Heart right ventricle (tissue), 16 donors: Measurements from ENCODE around the gene NAALADL2. TPM values are rescaled to one million over a fixed set of nuclear protein-coding genes. Genes with fewer than 3 reads are reported as not detected.

Source experiments
- ATAC-seq, 8 donors: fragments of 200-7000 bp; cut with Tn5 transposase; one replicate each; pipeline ENCODE4 v1.9.1; 2020; ENCODE audit warnings: mild to moderate bottlenecking in 8 of 8, moderate library complexity in 8 of 8, moderate number of reproducible peaks in 1 of 8
- DNase-seq, 2 donors: peaks; one replicate each; pipeline ENCODE4 v3.0.0-alpha.2; 2020
- H3K27ac ChIP-seq, 10 donors: fragments of 200-600 bp; sonication (generic) in 2 of 10; one replicate each; pipeline versions ENCODE4 v1.5.0 to v1.8.0; 2020 to 2022; ENCODE audit warnings: mild to moderate bottlenecking in 3 of 10
- H3K27me3 ChIP-seq, 7 donors: fragments of 200-600 bp; one replicate each; pipeline ENCODE4 v1.8.0; 2021 to 2022; ENCODE audit warnings: mild to moderate bottlenecking in 2 of 7
- H3K36me3 ChIP-seq, 9 donors: fragments of 200-600 bp; sonication (generic) in 1 of 9; one replicate each; pipeline versions ENCODE4 v1.5.0 to v1.8.0; 2020 to 2022; ENCODE audit warnings: mild to moderate bottlenecking in 2 of 9
- H3K4me1 ChIP-seq, 9 donors: fragments of 200-600 bp; sonication (generic) in 1 of 9; one replicate each; pipeline versions ENCODE4 v1.5.0 to v1.8.0; 2020 to 2022; ENCODE audit warnings: mild to moderate bottlenecking in 4 of 9
- H3K4me3 ChIP-seq, 10 donors: fragments of 200-600 bp; sonication (generic) in 2 of 10; one replicate each; pipeline versions ENCODE4 v1.5.0 to v1.8.0; 2020 to 2022; ENCODE audit warnings: mild to moderate bottlenecking in 7 of 10, moderate library complexity in 2 of 10
- H3K9me3 ChIP-seq, 11 donors: fragments of 200-600 bp in 10 of 11; sonication (generic) in 2 of 11; one replicate each; pipeline versions ENCODE4 v1.5.0 to v1.8.0; 2013 to 2022; ENCODE audit warnings: mild to moderate bottlenecking in 2 of 11, control low read depth in 1 of 11, moderate library complexity in 1 of 11
- WGBS, 2 donors: extraction: QIAGEN DNeasy Blood & Tissue Kit; methylation state at CpG; one replicate each; pipeline ENCODE4 v1.1.7; 2013; ENCODE audit warnings: inconsistent platforms in 1 of 2; 5-methylcytosine and 5-hydroxymethylcytosine counted together
- intact Hi-C, 10 donors: fragments of 100-400 bp; cut with DNase I; formaldehyde crosslinking; loops; one replicate each; pipeline versions ENCODE4 v1.11.1 to v1.14.2; 2022
- polyA plus RNA-seq, 2 donors: library from polyadenylated mRNA; stranded (reverse); fragments of 200-250 nt; gene quantifications; one replicate each; pipeline ENCODE4 v1.2.3, GENCODE V29; 2013
- total RNA-seq, 10 donors: library from RNA; stranded (reverse); fragmentation: NEBNext Ultra II Directional in 3 of 10; extraction: Animal tissue kit (Norgen Biotek cat#: 25700) in 3 of 10; gene quantifications; one replicate each; pipeline versions ENCODE4 v1.2.1 to v1.2.4, GENCODE V29; 2021 to 2023
- TF ChIP-seq, protein P1 (sequence below), 9 donors: fragments of 200-600 bp; sonication (generic) in 2 of 9; IDR thresholded peaks; one replicate each; pipeline versions ENCODE4 v1.5.0 to v1.8.0; 2021 to 2022; ENCODE audit warnings: antibody characterized with exemption in 9 of 9, mild to moderate bottlenecking in 5 of 9, moderate library complexity in 1 of 9
- donor health status: Arrhythmogenic right ventricular cardiomyopathy.
- donor health status: ischemic (EF 13 %, LVEDD 7.1; RV severe dilation, severe dysfunction).
- donor health status: healthy with polysubstance abuse.
- donor health status: DM: no; HTN: yes; CAD: no.
- donor health status: DM: no; HTN: no; CAD: no.
- donor health status: ischemic (EF 25% LVEDD 6.9; RV normal size, moderate dysfunction).
- donor health status: ischemic (EF 25% LVEDD 5.7; RV mildly dilated, moderate dysfunction).
- donor health status: healthy.
- donor health status: DM: yes; HTN: yes; CAD: no.
- donor health status: Ischemic cardiomyopathy.
- donor health status: ischemic (EF 35%, LVEDD 5.7; RV mildly dilated, moderate dysfunction).
- donor health status: nonischemic (EF 11% LVEDD 7.7; RV severe dilation, severe dysfunction).
- donor health status: DM: yes; HTN: yes; CAD: no.
- donor health status: PGD.
- donor health status: ischemic (EF 29% LVEDD 5.4; RV normal size, mild dysfunction).
- donor health status: nonischemic (EF 23%, LVEDD 6.1; RV moderate dilation, normal function).

Gene NAALADL2
- total and polyA plus RNA-seq, 12 donors, result 0.36 to 11.9 (median 5.2) TPM

DNA sequence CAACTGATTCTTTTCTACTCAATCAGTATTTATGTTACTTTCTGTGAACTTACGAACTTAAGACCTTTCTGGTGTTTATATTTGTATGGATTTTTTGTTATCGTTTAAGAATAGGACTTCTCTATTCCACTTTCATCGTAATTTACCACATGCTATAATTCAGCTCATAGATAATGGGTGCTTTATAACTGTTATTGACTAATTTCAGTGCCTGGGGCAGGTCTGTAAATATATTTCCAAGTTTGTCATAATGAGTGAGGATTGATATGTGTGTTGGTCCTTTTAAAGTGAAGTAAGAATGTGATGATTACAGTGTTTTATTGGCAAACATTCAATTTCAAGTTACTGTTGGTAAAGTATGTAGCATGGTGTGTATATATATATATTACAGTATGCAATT lies 1.8 kb upstream of the NAALADL2 start:
- Histone ChIP-seq H3K4me1 (peaks cover 0 to 2% (median 0%) of the 10 kb centered on the region in 9 donors), H3K9me3 (no peaks in the 10 kb centered on the region), H3K27ac (no peak overlapping the region), H3K36me3 (no peaks in the 10 kb centered on the region), H3K27me3 (no peaks in the 10 kb centered on the region), H3K4me3 (no peak overlapping the region)
- intact Hi-C loops, result no loop called here
- DNase-seq (no peak), ATAC-seq (no peak)
- WGBS, 2 donors, result 57 to 87% methylated on average over 3 of the region's 3 CpGs
- TF ChIP-seq, protein P1, sequence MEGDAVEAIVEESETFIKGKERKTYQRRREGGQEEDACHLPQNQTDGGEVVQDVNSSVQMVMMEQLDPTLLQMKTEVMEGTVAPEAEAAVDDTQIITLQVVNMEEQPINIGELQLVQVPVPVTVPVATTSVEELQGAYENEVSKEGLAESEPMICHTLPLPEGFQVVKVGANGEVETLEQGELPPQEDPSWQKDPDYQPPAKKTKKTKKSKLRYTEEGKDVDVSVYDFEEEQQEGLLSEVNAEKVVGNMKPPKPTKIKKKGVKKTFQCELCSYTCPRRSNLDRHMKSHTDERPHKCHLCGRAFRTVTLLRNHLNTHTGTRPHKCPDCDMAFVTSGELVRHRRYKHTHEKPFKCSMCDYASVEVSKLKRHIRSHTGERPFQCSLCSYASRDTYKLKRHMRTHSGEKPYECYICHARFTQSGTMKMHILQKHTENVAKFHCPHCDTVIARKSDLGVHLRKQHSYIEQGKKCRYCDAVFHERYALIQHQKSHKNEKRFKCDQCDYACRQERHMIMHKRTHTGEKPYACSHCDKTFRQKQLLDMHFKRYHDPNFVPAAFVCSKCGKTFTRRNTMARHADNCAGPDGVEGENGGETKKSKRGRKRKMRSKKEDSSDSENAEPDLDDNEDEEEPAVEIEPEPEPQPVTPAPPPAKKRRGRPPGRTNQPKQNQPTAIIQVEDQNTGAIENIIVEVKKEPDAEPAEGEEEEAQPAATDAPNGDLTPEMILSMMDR (IDR thresholded peaks at IDR 0.05), result no peak

DNA sequence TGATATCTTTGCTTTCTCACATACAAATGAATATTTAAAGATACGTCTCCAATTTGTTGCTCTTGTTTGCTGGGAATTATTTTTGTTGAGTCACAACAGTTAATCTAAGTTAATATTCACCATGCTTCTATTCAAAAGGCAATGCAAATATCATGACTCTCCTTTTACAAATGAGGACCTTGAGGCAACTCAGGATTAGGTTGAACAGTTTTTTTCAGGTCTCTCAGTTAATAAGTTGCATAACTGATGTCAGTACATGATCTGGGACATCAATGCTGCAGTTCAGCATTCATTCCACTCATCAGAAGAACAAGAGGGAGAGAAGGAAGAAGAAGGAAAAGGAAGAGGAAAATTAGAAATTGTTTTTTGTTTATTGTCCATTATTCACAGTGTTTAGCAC lies 781 bp upstream of the NAALADL2 start:
- WGBS, 2 donors, result 86 to 87% methylated on average over 1 of the region's 1 CpG
- H3K27ac ChIP-seq, result no peak overlapping the region
- no peak for ATAC-seq

DNA sequence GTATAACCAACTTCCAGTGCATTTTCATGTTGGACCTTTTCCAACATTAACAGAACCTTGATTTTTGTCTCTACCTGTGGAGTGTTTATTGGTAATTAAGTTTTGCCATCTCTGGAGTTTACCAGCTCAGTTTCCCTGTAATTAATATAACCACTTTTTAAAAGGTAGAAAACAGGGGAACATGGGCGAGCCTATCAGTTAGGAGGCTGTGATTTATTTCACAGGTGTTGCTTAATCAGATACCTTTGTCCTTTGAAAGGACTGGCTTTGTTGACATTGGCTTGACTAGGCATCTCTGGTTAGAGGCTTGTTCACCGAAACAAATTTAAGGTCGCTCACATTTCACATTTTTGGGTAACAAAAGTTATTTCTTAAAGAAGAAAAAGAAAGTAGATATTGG lies 622 bp downstream of the NAALADL2 start:
- Histone ChIP-seq H3K36me3 (no peaks in the 10 kb centered on the region), H3K27ac (no peak overlapping the region), H3K4me3 (no peak overlapping the region), H3K27me3 (no peaks in the 10 kb centered on the region), H3K9me3 (no peaks in the 10 kb centered on the region), H3K4me1 (peaks cover 0 to 7% (median 0%) of the 10 kb centered on the region in 9 donors)
- DNase-seq (no peak), ATAC-seq (no peak)
- intact Hi-C loops, result no loop called here
- 92% methylated on average over 3 of the region's 3 CpGs for WGBS, 2 donors
- TF ChIP-seq, protein P1 (IDR thresholded peaks at IDR 0.05), result no peak

More for the DNA sequence above, 781 bp upstream of the NAALADL2 start:
- peaks cover 0 to 7% (median 0%) of the 10 kb centered on the region in 9 donors for H3K4me1 ChIP-seq
- no peak overlapping the region for H3K4me3 ChIP-seq
- no peak for DNase-seq
- TF ChIP-seq, protein P1 (IDR thresholded peaks at IDR 0.05), result no peak
- no peaks in the 10 kb centered on the region for H3K27me3 ChIP-seq
- no peaks in the 10 kb centered on the region for H3K36me3 ChIP-seq
- intact Hi-C loops, result no loop called here
- no peaks in the 10 kb centered on the region for H3K9me3 ChIP-seq

DNA sequence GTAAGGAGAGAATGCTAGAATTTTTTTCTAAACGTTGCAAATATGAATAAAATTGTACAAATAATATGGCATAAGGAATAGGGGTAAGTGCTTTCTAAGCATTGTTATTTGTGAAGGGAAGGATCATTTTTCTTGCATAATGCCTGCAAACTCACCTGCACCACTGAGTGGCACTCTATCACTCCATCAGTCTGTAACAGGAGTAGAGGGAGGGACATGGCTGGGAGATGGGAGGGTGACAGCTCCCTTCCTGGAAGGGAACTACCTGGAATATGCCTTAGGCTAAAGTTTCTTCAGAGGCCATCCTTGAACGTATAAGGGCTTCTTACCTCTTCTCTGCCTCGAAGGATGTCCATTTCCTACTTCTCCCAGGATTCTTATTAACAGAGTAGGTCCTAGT lies 3.0 kb downstream of the NAALADL2 start:
- WGBS, 2 donors, result 63 to 66% methylated on average over 3 of the region's 3 CpGs
- no peak overlapping the region for H3K4me3 ChIP-seq
- ATAC-seq, result peak in 1 of 8 donors; percentile 37
- intact Hi-C loops, result no loop called here
- TF ChIP-seq, protein P1 (IDR thresholded peaks at IDR 0.05), result peak in 3 of 9 donors; percentile 5 to 24 (median 12)
- peaks cover 0 to 7% (median 0%) of the 10 kb centered on the region in 9 donors for H3K4me1 ChIP-seq
- no peak overlapping the region for H3K27ac ChIP-seq
- no peaks in the 10 kb centered on the region for H3K9me3 ChIP-seq
- no peaks in the 10 kb centered on the region for H3K27me3 ChIP-seq
- DNase-seq, result no peak
- H3K36me3 ChIP-seq, result no peaks in the 10 kb centered on the region
